Nephron progenitor cell (in vitro differentiated cells): ENCODE data around the gene CACNA2D4.

Experiments
- DNase-seq: peaks from one replicate; pipeline ENCODE4 v3.0.0; 2021
- H3K27ac Mint-ChIP-seq: 2 replicates; pipeline ENCODE4 v1.8.0; 2021; ENCODE audit warnings: mild to moderate bottlenecking, moderate library complexity, mixed read lengths
- H3K27me3 Mint-ChIP-seq: 2 replicates; pipeline ENCODE4 v1.8.0; 2021; ENCODE audit warnings: mild to moderate bottlenecking, low read depth, mixed read lengths; ENCODE audit not compliant: poor library complexity
- H3K36me3 Mint-ChIP-seq: 2 replicates; pipeline ENCODE4 v1.8.0; 2021; ENCODE audit warnings: low read depth, mixed read lengths
- H3K4me1 Mint-ChIP-seq: 2 replicates; pipeline ENCODE4 v1.8.0; 2021; ENCODE audit warnings: mixed read lengths
- H3K4me3 Mint-ChIP-seq: 2 replicates; pipeline ENCODE4 v1.8.0; 2021; ENCODE audit warnings: mild to moderate bottlenecking, moderate library complexity, mixed read lengths
- H3K9me3 Mint-ChIP-seq: 2 replicates; pipeline ENCODE4 v1.8.0; 2021; ENCODE audit warnings: mild to moderate bottlenecking, moderate library complexity, mixed read lengths
- TF ChIP-seq, protein P1 (sequence below): fragments of 200-600 bp; sonication (generic); IDR thresholded peaks from 2 replicates; pipeline ENCODE4 v1.5.0; 2021; ENCODE audit warnings: antibody characterized with exemption

CACNA2D4 gene

GRCh38 chr12:1825382-1826102 lies 92.9 kb downstream of the CACNA2D4 start:
- TF ChIP-seq, protein P1, sequence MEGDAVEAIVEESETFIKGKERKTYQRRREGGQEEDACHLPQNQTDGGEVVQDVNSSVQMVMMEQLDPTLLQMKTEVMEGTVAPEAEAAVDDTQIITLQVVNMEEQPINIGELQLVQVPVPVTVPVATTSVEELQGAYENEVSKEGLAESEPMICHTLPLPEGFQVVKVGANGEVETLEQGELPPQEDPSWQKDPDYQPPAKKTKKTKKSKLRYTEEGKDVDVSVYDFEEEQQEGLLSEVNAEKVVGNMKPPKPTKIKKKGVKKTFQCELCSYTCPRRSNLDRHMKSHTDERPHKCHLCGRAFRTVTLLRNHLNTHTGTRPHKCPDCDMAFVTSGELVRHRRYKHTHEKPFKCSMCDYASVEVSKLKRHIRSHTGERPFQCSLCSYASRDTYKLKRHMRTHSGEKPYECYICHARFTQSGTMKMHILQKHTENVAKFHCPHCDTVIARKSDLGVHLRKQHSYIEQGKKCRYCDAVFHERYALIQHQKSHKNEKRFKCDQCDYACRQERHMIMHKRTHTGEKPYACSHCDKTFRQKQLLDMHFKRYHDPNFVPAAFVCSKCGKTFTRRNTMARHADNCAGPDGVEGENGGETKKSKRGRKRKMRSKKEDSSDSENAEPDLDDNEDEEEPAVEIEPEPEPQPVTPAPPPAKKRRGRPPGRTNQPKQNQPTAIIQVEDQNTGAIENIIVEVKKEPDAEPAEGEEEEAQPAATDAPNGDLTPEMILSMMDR: no peak
- peak overlapping the region; percentile 29 for H3K27ac Mint-ChIP-seq
- H3K36me3 Mint-ChIP-seq: no peaks in the 10 kb centered on the region

GRCh38 chr12:1823237-1823636 lies 95.2 kb downstream of the CACNA2D4 start:
- no peak overlapping the region for H3K27ac Mint-ChIP-seq
- H3K4me3 Mint-ChIP-seq: no peak overlapping the region
- TF ChIP-seq, protein P1: no peak
- H3K36me3 Mint-ChIP-seq: no peaks in the 10 kb centered on the region
- no peaks in the 10 kb centered on the region for H3K9me3 Mint-ChIP-seq
- peaks cover 41% of the 10 kb centered on the region for H3K4me1 Mint-ChIP-seq
- H3K27me3 Mint-ChIP-seq: peaks cover 79% of the 10 kb centered on the region
- DNase-seq: no peak

More at GRCh38 chr12:1825382-1826102, 92.9 kb downstream of the CACNA2D4 start:
- no peak for DNase-seq
- Mint-ChIP-seq H3K4me3 (no peak overlapping the region), H3K27me3 (peaks cover 83% of the 10 kb centered on the region), H3K4me1 (peaks cover 35% of the 10 kb centered on the region), H3K9me3 (no peaks in the 10 kb centered on the region)

DNA sequence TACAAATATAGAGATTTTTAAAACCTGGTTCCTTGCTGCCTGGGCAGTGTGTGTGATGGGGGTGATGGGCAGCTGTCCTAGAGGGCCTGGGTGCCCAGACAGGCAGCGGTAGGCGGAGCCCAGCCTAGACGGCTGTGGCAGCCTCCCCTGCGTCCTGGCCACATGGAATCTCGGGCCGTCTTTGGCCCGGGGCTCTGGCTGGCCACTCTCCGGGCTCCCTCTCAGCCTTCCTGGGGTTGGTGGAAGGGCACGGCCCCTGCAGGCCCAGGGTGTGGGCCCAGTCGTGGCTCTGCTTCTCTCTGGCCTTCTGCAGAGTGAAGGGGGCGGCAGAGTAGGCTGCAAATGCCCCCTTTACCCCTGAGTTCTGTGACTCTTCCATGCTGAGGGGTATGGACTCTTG lies 95.8 kb downstream of the CACNA2D4 start:
- Mint-ChIP-seq H3K4me3 (no peak overlapping the region), H3K9me3 (no peaks in the 10 kb centered on the region), H3K4me1 (peaks cover 40% of the 10 kb centered on the region), H3K27ac (no peak overlapping the region), H3K27me3 (peaks cover 79% of the 10 kb centered on the region), H3K36me3 (no peaks in the 10 kb centered on the region)
- DNase-seq: no peak
- TF ChIP-seq, protein P1: no peak

DNA sequence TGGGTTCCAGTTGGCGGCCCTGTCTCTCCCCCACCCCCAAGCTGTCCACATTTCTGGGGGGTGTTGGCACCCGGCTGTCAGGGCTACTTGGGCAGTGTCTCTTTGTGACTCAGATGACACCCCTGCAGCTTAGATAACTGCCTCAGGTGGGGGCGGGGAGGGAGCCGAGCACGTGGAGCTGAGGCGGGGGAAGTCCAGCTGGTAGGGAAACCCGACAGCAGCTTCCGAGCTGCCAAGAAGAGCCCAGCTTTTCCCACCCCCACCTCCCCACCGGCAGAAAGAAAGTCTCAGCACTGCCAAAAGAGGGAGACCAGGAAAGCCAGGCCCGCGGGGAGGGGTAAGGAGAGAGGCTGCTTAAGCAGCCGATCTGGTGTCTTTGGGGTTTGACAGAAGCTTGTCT lies 96.6 kb downstream of the CACNA2D4 start:
- TF ChIP-seq, protein P1: no peak
- DNase-seq: no peak
- Mint-ChIP-seq H3K4me3 (no peak overlapping the region), H3K36me3 (no peaks in the 10 kb centered on the region), H3K9me3 (peaks cover 6% of the 10 kb centered on the region), H3K27me3 (peaks cover 80% of the 10 kb centered on the region), H3K4me1 (peaks cover 34% of the 10 kb centered on the region), H3K27ac (no peak overlapping the region)

DNA sequence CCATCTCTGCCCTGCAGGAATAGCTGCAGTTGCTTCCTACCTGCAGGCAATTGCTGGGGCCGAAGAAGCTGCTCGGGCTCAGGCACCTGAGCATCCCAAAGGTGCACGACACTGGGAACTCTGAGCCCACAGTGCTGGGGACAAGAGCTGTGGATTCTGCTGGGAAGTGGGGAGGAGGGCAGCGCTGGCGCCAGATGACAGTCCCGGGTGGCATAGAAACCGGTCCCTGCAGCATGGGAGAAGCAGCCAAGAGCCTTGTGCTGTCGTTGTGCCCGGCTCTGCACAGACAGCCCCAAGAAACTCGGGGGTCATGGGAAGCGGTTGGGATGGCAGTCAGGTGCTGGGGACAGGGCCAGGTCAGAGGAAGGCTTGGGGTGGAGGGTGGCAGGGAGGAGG lies 97.6 kb downstream of the CACNA2D4 start:
- no peak for DNase-seq
- Mint-ChIP-seq H3K27ac (no peak overlapping the region), H3K36me3 (no peaks in the 10 kb centered on the region), H3K27me3 (peaks cover 80% of the 10 kb centered on the region), H3K4me3 (no peak overlapping the region), H3K4me1 (peaks cover 39% of the 10 kb centered on the region), H3K9me3 (peaks cover 10% of the 10 kb centered on the region)
- TF ChIP-seq, protein P1: no peak
